Measurements from ENCODE around the gene HPSE2. TPM values are rescaled to one million over a fixed set of nuclear protein-coding genes. Genes with fewer than 3 reads are reported as not detected.

HPSE2 gene
- total and polyA plus RNA-seq, 4 donors, result 0.05 TPM; not detected in 3

DNA sequence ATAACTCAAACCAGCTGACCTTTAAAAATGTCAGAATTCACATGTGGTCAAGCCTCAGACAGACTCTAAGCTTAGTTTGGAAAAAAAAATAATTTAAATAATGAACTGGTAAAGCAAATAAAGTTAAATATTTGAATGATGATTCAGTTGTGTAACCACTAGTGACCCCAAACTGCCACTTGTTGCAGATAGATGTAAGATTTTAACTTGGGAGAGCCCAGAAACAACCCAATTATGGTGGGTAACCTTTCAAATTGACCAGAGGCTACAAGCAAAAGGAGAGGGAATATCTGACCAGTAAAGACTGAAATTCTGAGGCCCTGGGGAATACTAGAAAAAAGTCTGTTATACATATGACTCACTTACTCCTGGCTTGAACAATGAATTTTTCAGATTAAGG, 268.1 kb downstream of the HPSE2 start:
- no peaks in the 10 kb centered on the region for H3K9me3 ChIP-seq (ENCODE audit: control insufficient read depth in 4 of 4, low read length in 3 of 4)
- no peak overlapping the region for H3K9ac ChIP-seq (ENCODE audit: low read depth in 1 of 2, low read length in 2 of 2)
- no peak overlapping the region for H3K4me3 ChIP-seq (ENCODE audit: low read depth in 1 of 3, low read length in 3 of 3)
- H3K27me3 ChIP-seq (ENCODE audit: control insufficient read depth in 4 of 4, insufficient read depth in 4 of 4, low read length in 3 of 4), result peaks cover 0 to 3% (median 0%) of the 10 kb centered on the region in 4 donors
- H3K27ac ChIP-seq (ENCODE audit: low read depth in 1 of 2, low read length in 2 of 2), result no peak overlapping the region
- no peaks in the 10 kb centered on the region for H3K4me1 ChIP-seq (ENCODE audit: control insufficient read depth in 4 of 4, insufficient read depth in 4 of 4, low read length in 3 of 4)
- no peaks in the 10 kb centered on the region for H3K36me3 ChIP-seq (ENCODE audit: control insufficient read depth in 4 of 4, insufficient read depth in 3 of 4, low read depth in 1 of 4, low read length in 3 of 4)
- DNase-seq (ENCODE audit: low spot score), result no peak
- TF ChIP-seq, protein P1, sequence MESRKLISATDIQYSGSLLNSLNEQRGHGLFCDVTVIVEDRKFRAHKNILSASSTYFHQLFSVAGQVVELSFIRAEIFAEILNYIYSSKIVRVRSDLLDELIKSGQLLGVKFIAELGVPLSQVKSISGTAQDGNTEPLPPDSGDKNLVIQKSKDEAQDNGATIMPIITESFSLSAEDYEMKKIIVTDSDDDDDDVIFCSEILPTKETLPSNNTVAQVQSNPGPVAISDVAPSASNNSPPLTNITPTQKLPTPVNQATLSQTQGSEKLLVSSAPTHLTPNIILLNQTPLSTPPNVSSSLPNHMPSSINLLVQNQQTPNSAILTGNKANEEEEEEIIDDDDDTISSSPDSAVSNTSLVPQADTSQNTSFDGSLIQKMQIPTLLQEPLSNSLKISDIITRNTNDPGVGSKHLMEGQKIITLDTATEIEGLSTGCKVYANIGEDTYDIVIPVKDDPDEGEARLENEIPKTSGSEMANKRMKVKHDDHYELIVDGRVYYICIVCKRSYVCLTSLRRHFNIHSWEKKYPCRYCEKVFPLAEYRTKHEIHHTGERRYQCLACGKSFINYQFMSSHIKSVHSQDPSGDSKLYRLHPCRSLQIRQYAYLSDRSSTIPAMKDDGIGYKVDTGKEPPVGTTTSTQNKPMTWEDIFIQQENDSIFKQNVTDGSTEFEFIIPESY (IDR thresholded peaks at IDR 0.05), result no peak
- TF ChIP-seq FOXA1 (IDR thresholded peaks at IDR 0.05) (no peak), RXRA (IDR thresholded peaks at IDR 0.05) (no peak), TAF1 (conservative IDR thresholded peaks at IDR 0.05) (no peak), JUND (IDR thresholded peaks at IDR 0.05) (no peak), SP1 (IDR thresholded peaks at IDR 0.05) (no peak), EGR1 (IDR thresholded peaks at IDR 0.05; ENCODE audit: low read depth in 2 of 2) (no peak), FOXA2 (IDR thresholded peaks at IDR 0.05) (no peak)
- TF ChIP-seq, protein P2, sequence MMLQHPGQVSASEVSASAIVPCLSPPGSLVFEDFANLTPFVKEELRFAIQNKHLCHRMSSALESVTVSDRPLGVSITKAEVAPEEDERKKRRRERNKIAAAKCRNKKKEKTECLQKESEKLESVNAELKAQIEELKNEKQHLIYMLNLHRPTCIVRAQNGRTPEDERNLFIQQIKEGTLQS (IDR thresholded peaks at IDR 0.05), result no peak
- TF ChIP-seq, protein P3, sequence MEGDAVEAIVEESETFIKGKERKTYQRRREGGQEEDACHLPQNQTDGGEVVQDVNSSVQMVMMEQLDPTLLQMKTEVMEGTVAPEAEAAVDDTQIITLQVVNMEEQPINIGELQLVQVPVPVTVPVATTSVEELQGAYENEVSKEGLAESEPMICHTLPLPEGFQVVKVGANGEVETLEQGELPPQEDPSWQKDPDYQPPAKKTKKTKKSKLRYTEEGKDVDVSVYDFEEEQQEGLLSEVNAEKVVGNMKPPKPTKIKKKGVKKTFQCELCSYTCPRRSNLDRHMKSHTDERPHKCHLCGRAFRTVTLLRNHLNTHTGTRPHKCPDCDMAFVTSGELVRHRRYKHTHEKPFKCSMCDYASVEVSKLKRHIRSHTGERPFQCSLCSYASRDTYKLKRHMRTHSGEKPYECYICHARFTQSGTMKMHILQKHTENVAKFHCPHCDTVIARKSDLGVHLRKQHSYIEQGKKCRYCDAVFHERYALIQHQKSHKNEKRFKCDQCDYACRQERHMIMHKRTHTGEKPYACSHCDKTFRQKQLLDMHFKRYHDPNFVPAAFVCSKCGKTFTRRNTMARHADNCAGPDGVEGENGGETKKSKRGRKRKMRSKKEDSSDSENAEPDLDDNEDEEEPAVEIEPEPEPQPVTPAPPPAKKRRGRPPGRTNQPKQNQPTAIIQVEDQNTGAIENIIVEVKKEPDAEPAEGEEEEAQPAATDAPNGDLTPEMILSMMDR (IDR thresholded peaks at IDR 0.05; ENCODE audit: low read depth, low read length, missing input control), result no peak
- TF ChIP-seq, protein P4, sequence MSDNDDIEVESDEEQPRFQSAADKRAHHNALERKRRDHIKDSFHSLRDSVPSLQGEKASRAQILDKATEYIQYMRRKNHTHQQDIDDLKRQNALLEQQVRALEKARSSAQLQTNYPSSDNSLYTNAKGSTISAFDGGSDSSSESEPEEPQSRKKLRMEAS (IDR thresholded peaks at IDR 0.05), result no peak
- TF ChIP-seq, protein P5, sequence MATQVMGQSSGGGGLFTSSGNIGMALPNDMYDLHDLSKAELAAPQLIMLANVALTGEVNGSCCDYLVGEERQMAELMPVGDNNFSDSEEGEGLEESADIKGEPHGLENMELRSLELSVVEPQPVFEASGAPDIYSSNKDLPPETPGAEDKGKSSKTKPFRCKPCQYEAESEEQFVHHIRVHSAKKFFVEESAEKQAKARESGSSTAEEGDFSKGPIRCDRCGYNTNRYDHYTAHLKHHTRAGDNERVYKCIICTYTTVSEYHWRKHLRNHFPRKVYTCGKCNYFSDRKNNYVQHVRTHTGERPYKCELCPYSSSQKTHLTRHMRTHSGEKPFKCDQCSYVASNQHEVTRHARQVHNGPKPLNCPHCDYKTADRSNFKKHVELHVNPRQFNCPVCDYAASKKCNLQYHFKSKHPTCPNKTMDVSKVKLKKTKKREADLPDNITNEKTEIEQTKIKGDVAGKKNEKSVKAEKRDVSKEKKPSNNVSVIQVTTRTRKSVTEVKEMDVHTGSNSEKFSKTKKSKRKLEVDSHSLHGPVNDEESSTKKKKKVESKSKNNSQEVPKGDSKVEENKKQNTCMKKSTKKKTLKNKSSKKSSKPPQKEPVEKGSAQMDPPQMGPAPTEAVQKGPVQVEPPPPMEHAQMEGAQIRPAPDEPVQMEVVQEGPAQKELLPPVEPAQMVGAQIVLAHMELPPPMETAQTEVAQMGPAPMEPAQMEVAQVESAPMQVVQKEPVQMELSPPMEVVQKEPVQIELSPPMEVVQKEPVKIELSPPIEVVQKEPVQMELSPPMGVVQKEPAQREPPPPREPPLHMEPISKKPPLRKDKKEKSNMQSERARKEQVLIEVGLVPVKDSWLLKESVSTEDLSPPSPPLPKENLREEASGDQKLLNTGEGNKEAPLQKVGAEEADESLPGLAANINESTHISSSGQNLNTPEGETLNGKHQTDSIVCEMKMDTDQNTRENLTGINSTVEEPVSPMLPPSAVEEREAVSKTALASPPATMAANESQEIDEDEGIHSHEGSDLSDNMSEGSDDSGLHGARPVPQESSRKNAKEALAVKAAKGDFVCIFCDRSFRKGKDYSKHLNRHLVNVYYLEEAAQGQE (IDR thresholded peaks at IDR 0.05), result no peak

DNA sequence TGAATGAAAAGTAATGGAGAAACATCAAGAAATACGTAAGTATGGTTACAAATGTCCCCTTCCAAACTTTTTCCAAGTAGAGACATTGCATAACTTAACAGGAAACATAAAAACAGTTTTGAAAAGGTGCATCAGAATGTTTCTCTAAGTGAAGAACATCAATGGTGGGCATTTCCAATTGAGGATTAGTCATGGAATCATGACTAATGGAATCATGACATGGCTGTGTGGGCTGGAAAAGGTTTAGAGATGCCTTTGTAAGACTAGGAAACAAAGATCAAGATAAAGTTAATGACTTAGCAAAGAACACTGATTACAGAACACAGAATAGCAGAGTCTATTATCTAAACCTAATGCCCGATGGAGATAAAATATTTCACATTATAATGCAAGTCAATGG, 272.0 kb downstream of the HPSE2 start:
- Histone ChIP-seq H3K9ac (ENCODE audit: low read depth in 1 of 2, low read length in 2 of 2) (no peak overlapping the region), H3K27ac (ENCODE audit: low read depth in 1 of 2, low read length in 2 of 2) (no peak overlapping the region), H3K4me1 (ENCODE audit: control insufficient read depth in 4 of 4, insufficient read depth in 4 of 4, low read length in 3 of 4) (no peaks in the 10 kb centered on the region), H3K9me3 (ENCODE audit: control insufficient read depth in 4 of 4, low read length in 3 of 4) (no peaks in the 10 kb centered on the region), H3K27me3 (ENCODE audit: control insufficient read depth in 4 of 4, insufficient read depth in 4 of 4, low read length in 3 of 4) (peaks cover 0 to 3% (median 0%) of the 10 kb centered on the region in 4 donors), H3K36me3 (ENCODE audit: control insufficient read depth in 4 of 4, insufficient read depth in 3 of 4, low read depth in 1 of 4, low read length in 3 of 4) (no peaks in the 10 kb centered on the region), H3K4me3 (ENCODE audit: low read depth in 1 of 3, low read length in 3 of 3) (no peak overlapping the region)
- WGBS, result 64% methylated on average over 2 of the region's 2 CpGs
- no peak for DNase-seq (ENCODE audit: low spot score)
- TF ChIP-seq YY1 (IDR thresholded peaks at IDR 0.05), result no peak
- no peak for TF ChIP-seq EGR1 (IDR thresholded peaks at IDR 0.05; ENCODE audit: low read depth in 2 of 2)
- no peak for TF ChIP-seq HNF4G (IDR thresholded peaks at IDR 0.05)
- TF ChIP-seq HNF4A (conservative IDR thresholded peaks at IDR 0.05), result no peak
- TF ChIP-seq FOXA2 (IDR thresholded peaks at IDR 0.05), result no peak
- TF ChIP-seq RXRA (IDR thresholded peaks at IDR 0.05), result no peak
